Sigmoid colon (tissue), 7 donors: ENCODE measurements around the gene HIBADH. TPM values are rescaled to one million over a fixed set of nuclear protein-coding genes. Genes with fewer than 3 reads are reported as not detected.
"Not testable (repeated sequence)": the region's sequence is repeated elsewhere in the genome, so short reads cannot be mapped to it uniquely, and the experiment has no call there.

Source experiments
- DNase-seq: peaks from one replicate; pipeline ENCODE4 v3.0.0-alpha.2; 2019
- H3K27ac ChIP-seq, 4 donors: fragments of 200-600 bp; sonication (generic); one replicate each; pipeline ENCODE4 v1.5.1; 2016 to 2019; ENCODE audit warnings: mild to moderate bottlenecking in 1 of 4
- H3K27me3 ChIP-seq, 3 donors: fragments of 200-600 bp; sonication (generic); one replicate each; pipeline ENCODE4 v1.5.1; 2019; ENCODE audit warnings: mild to moderate bottlenecking in 1 of 3
- H3K36me3 ChIP-seq, 4 donors: fragments of 200-600 bp; sonication (generic); one replicate each; pipeline ENCODE4 v1.5.1; 2016 to 2019
- H3K4me1 ChIP-seq, 4 donors: fragments of 200-600 bp; sonication (generic); one replicate each; pipeline ENCODE4 v1.5.1; 2017 to 2019
- H3K4me3 ChIP-seq, 4 donors: fragments of 200-600 bp; sonication (generic); one replicate each; pipeline ENCODE4 v1.5.1; 2017 to 2019; ENCODE audit warnings: mild to moderate bottlenecking in 2 of 4, moderate library complexity in 1 of 4
- H3K9me3 ChIP-seq, 4 donors: fragments of 200-600 bp in 3 of 4; sonication (generic) in 3 of 4; one replicate each; pipeline versions ENCODE4 v1.5.1 to v1.6.1; 2013 to 2019
- EP300 ChIP-seq, 4 donors: sonication (generic); formaldehyde crosslinking; IDR thresholded peaks; one replicate each; pipeline ENCODE4 v1.6.1; 2017; ENCODE audit warnings: antibody characterized with exemption in 4 of 4
- POLR2A ChIP-seq, 2 donors: fragments of 450-650 bp; IDR thresholded peaks; one replicate each; pipeline ENCODE4 v1.6.1; 2016; ENCODE audit warnings: antibody characterized with exemption in 2 of 2, mild to moderate bottlenecking in 2 of 2, moderate library complexity in 2 of 2
- POLR2AphosphoS5 ChIP-seq, 4 donors: sonication (generic); formaldehyde crosslinking; IDR thresholded peaks; one replicate each; pipeline ENCODE4 v1.6.1; 2017; ENCODE audit warnings: antibody characterized with exemption in 4 of 4
- WGBS, 2 donors: extraction: QIAGEN DNeasy Blood & Tissue Kit; methylation state at CpG; one replicate each; pipeline ENCODE4 v1.1.7; 2013; 5-methylcytosine and 5-hydroxymethylcytosine counted together
- intact Hi-C: fragments of 100-400 bp; cut with DNase I; formaldehyde crosslinking; loops from one replicate; pipeline ENCODE4 v1.15.1; 2023
- polyA plus RNA-seq, 3 donors: library from polyadenylated mRNA; stranded (reverse); fragments of 200-250 nt; gene quantifications; one replicate each; pipeline ENCODE4 v1.2.3, GENCODE V29; 2013
- total RNA-seq, 4 donors: library from RNA; depleted of rRNA; stranded (reverse); fragments of >200 nt; gene quantifications; one replicate each; pipeline ENCODE4 v1.1.0, GENCODE V29; 2016
- TF ChIP-seq, protein P1 (sequence below), 4 experiments: fragments of 450-650 bp in 3 of 4; fragments of 200-600 bp in 1 of 4; IDR thresholded peaks; one replicate each; pipeline ENCODE4 v1.5.1; 2016 to 2019; ENCODE audit warnings: antibody characterized with exemption in 4 of 4, mild to moderate bottlenecking in 3 of 4, moderate library complexity in 2 of 4
- donor health status: healthy with polysubstance abuse.
- donor health status: Bipolar disorder and iron deficiency.
- donor health status: healthy.

Gene HIBADH
- total and polyA plus RNA-seq, 7 donors: 23.4 to 89.5 (median 63.5) TPM

DNA sequence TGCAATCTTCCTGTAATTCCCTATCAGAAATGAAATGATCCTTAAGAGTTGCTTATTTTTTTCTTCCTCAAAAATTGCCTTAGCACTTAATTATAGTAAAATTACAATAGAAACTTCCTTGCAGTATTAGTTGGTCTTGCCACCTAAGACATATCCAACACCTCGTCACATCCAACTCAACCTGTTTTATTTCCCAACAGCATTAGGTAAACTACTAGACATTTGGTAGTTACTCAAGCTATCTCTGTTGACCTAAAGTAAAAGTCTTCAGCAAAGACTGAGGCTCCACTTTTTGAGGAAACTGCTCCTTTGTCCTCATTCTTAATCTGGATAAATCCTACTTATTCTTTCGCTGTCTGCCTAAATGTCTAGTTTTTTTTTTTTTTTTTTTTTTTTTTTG lies 20.4 kb downstream of the HIBADH start:
- no peak for DNase-seq
- Histone ChIP-seq H3K27ac (no peak overlapping the region), H3K9me3 (no peaks in the 10 kb centered on the region), H3K27me3 (no peaks in the 10 kb centered on the region), H3K36me3 (peaks cover 0 to 5% (median 4%) of the 10 kb centered on the region in 4 donors), H3K4me1 (peaks cover 0 to 5% (median 0%) of the 10 kb centered on the region in 4 donors), H3K4me3 (no peak overlapping the region)
- TF ChIP-seq POLR2AphosphoS5 (IDR thresholded peaks at IDR 0.05) (no peak), POLR2A (IDR thresholded peaks at IDR 0.05) (no peak), EP300 (IDR thresholded peaks at IDR 0.05) (no peak)
- TF ChIP-seq, protein P1, sequence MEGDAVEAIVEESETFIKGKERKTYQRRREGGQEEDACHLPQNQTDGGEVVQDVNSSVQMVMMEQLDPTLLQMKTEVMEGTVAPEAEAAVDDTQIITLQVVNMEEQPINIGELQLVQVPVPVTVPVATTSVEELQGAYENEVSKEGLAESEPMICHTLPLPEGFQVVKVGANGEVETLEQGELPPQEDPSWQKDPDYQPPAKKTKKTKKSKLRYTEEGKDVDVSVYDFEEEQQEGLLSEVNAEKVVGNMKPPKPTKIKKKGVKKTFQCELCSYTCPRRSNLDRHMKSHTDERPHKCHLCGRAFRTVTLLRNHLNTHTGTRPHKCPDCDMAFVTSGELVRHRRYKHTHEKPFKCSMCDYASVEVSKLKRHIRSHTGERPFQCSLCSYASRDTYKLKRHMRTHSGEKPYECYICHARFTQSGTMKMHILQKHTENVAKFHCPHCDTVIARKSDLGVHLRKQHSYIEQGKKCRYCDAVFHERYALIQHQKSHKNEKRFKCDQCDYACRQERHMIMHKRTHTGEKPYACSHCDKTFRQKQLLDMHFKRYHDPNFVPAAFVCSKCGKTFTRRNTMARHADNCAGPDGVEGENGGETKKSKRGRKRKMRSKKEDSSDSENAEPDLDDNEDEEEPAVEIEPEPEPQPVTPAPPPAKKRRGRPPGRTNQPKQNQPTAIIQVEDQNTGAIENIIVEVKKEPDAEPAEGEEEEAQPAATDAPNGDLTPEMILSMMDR (IDR thresholded peaks at IDR 0.05): no peak
- intact Hi-C loops: no loop called here
- 90 to 94% methylated on average over 2 of the region's 2 CpGs for WGBS, 2 donors

DNA sequence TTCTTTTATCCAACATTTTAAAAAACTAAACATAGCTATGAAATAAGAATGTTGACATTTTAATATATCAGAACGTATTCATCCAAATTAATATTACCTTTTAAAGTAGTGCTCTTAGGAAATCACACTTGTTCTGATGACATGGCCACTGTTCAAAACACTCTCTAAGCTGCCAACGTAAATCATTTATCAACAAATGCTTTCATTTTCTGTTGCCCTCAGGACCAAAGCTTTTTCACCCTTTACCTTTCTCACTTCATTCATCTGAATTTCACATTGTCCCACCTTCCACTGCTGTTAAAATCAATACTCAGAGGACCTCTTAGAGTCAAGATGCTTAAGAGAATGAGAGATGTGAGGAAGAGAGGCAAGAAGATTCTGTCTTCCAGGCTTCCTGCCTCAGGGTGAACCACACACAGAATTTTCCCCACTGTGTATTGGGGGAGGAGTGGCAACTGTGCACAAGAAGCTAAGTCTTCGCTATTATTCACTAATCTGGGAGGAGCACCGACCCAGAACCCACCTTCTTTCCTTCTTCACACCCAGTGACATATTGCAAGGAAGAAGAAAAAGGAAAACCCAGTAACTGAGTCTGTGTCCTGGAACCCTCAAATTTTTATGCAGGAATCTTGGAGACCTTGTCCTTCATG lies 21.0 kb downstream of the HIBADH start:
- Histone ChIP-seq H3K4me3 (no peak overlapping the region), H3K27me3 (no peaks in the 10 kb centered on the region), H3K4me1 (peaks cover 0 to 5% (median 1%) of the 10 kb centered on the region in 4 donors), H3K36me3 (no peaks in the 10 kb centered on the region), H3K27ac (no peak overlapping the region), H3K9me3 (no peaks in the 10 kb centered on the region)
- intact Hi-C loops: no loop called here
- 55 to 76% methylated on average over 4 of the region's 4 CpGs for WGBS, 2 donors
- TF ChIP-seq POLR2AphosphoS5 (IDR thresholded peaks at IDR 0.05) (no peak), EP300 (IDR thresholded peaks at IDR 0.05) (no peak), POLR2A (IDR thresholded peaks at IDR 0.05) (no peak)
- TF ChIP-seq, protein P1 (IDR thresholded peaks at IDR 0.05): no peak
- no peak for DNase-seq

DNA sequence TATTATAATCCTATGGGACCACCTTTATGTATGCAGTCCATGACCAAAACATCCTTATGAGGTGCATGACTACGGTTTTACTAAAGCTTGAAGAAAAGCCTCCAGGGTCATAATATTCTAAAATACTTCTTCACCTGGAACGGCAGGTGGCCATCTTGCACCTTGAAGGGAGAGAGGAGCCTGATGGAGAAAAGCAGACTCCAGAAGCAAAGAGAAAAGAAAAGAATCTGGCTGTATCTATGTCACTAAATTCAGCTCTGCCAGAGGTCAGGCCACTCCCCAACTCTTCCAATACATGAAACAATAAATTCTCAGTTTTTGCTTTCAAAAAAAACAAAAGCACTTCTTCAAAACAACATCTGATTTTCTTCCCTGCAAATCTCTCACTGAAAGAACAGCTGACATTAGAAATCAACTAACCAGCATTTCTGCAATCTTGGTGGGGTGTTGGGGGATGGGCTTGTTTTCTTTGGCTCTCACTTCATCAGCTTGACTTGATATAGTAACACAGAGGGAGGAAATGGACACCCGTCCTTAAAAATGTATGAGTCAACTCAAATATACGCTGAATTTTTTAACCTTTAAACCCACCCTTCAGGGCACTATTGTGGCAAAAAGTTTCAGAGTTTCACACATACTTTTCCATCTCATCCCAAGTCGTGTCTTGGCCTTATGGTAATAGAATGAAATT lies 21.7 kb downstream of the HIBADH start:
- DNase-seq: no peak
- TF ChIP-seq EP300 (IDR thresholded peaks at IDR 0.05) (no peak), POLR2AphosphoS5 (IDR thresholded peaks at IDR 0.05) (no peak), POLR2A (IDR thresholded peaks at IDR 0.05) (no peak)
- TF ChIP-seq, protein P1 (IDR thresholded peaks at IDR 0.05): no peak
- no peaks in the 10 kb centered on the region for H3K9me3 ChIP-seq
- H3K4me3 ChIP-seq: no peak overlapping the region
- 43 to 56% methylated on average over 5 of the region's 5 CpGs for WGBS, 2 donors
- no peaks in the 10 kb centered on the region for H3K27me3 ChIP-seq
- intact Hi-C loops: no loop called here
- no peaks in the 10 kb centered on the region for H3K36me3 ChIP-seq
- peaks cover 0 to 9% (median 7%) of the 10 kb centered on the region in 4 donors for H3K4me1 ChIP-seq
- no peak overlapping the region for H3K27ac ChIP-seq

DNA sequence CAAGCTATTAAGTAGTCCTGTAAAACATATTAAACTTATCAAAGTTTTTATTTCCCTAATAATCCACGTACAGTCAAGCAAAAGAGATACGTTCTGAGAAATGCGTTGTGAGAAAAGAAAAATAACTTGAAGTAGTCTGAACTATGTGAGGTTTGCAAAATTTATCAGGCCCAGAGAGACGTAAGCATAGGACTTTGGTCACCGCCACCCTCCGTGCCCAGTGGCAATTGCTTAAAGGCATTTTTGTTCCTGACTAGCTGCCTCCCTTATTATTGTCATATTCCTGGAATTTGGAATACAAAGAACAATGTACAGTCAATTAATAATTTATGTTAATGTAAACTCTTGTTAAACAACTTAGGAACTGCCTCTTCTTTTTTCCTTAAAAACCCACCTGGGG lies 22.8 kb downstream of the HIBADH start:
- Histone ChIP-seq H3K4me3 (no peak overlapping the region), H3K9me3 (no peaks in the 10 kb centered on the region), H3K27ac (no peak overlapping the region), H3K27me3 (no peaks in the 10 kb centered on the region), H3K36me3 (no peaks in the 10 kb centered on the region), H3K4me1 (peaks cover 0 to 18% (median 12%) of the 10 kb centered on the region in 4 donors)
- TF ChIP-seq, protein P1 (IDR thresholded peaks at IDR 0.05): no peak
- TF ChIP-seq POLR2A (IDR thresholded peaks at IDR 0.05) (no peak), POLR2AphosphoS5 (IDR thresholded peaks at IDR 0.05) (no peak), EP300 (IDR thresholded peaks at IDR 0.05) (no peak)
- no peak for DNase-seq
- WGBS, 2 donors: 96% methylated on average over 6 of the region's 6 CpGs
- intact Hi-C loops: no loop called here

DNA sequence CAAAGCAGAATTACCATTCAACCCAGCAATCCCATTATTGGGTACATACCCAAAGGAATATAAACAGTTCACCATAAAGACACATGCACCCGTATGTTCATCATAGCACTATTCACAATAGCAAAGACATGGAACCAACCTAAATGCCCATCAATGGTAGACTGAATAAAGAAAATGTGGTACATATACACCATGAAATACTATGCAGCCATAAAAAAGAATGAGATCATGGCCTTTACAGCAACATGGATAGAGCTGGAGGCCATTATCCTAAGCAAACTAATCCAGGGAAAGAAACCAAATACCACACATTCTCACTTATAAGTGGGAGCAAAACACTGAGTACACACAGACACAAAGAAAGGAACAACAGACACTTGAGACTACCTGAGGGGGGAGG lies 23.6 kb downstream of the HIBADH start:
- intact Hi-C loops, H3K4me3 ChIP-seq, H3K27me3 ChIP-seq, H3K27ac ChIP-seq, DNase-seq, H3K9me3 ChIP-seq, H3K36me3 ChIP-seq: not testable (repeated sequence)
- peaks cover 0 to 22% (median 13%) of the 10 kb centered on the region in 4 donors for H3K4me1 ChIP-seq
- 97 to 98% methylated on average over 1 of the region's 1 CpG for WGBS, 2 donors
